HG02610 (cell line): ENCODE measurements around the gene UNC13C.

Source experiments
- ATAC-seq: cut with Tn5 transposase; IDR thresholded peaks from one replicate; pipeline ENCODE4 v1.9.1; 2021; ENCODE audit warnings: mild to moderate bottlenecking, moderate library complexity; ENCODE audit not compliant: unreplicated experiment

The UNC13C gene

GRCh38 chr15:54102704-54103103 is 124.5 kb downstream of the UNC13C start:
- ATAC-seq: no peak

GRCh38 chr15:54109014-54109413 is 130.8 kb downstream of the UNC13C start:
- no peak for ATAC-seq

GRCh38 chr15:54119051-54119450 is 140.8 kb downstream of the UNC13C start:
- ATAC-seq: no peak

- ATAC-seq: no peak
Observed at GRCh38 chr15:54120949-54121463, 142.8 kb downstream of the UNC13C start.

- ATAC-seq: no peak
Observed at GRCh38 chr15:54127574-54127973, 149.3 kb downstream of the UNC13C start.

- no peak for ATAC-seq
Observed at GRCh38 chr15:54131410-54131809, 153.2 kb downstream of the UNC13C start.

- no peak for ATAC-seq
Observed at GRCh38 chr15:54149115-54149531, 170.9 kb downstream of the UNC13C start.

GRCh38 chr15:54150255-54150654 is 172.0 kb downstream of the UNC13C start:
- ATAC-seq: no peak

- ATAC-seq: no peak
Observed at GRCh38 chr15:54159012-54159411, 180.8 kb downstream of the UNC13C start.

GRCh38 chr15:54187325-54187724 is 209.1 kb downstream of the UNC13C start:
- no peak for ATAC-seq

GRCh38 chr15:54197995-54198394 is 219.8 kb downstream of the UNC13C start:
- ATAC-seq: no peak

- ATAC-seq: no peak
Observed at GRCh38 chr15:54206586-54207321, 228.5 kb downstream of the UNC13C start.

- ATAC-seq: no peak
Observed at GRCh38 chr15:54208786-54209185, 230.5 kb downstream of the UNC13C start.

GRCh38 chr15:54212635-54213034 is 234.4 kb downstream of the UNC13C start:
- no peak for ATAC-seq

GRCh38 chr15:54226455-54226854 is 248.2 kb downstream of the UNC13C start:
- no peak for ATAC-seq

- no peak for ATAC-seq
Observed at GRCh38 chr15:54227569-54227968, 249.3 kb downstream of the UNC13C start.

- no peak for ATAC-seq
Observed at GRCh38 chr15:54250326-54250725, 272.1 kb downstream of the UNC13C start.

- no peak for ATAC-seq
Observed at GRCh38 chr15:54256190-54256589, 277.9 kb downstream of the UNC13C start.

GRCh38 chr15:54273928-54274327 is 295.7 kb downstream of the UNC13C start:
- ATAC-seq: no peak

- no peak for ATAC-seq
Observed at GRCh38 chr15:54277834-54278233, 299.6 kb downstream of the UNC13C start.

GRCh38 chr15:54280726-54281125 is 302.5 kb downstream of the UNC13C start:
- ATAC-seq: no peak

- ATAC-seq: no peak
Observed at GRCh38 chr15:54282228-54282836, 304.1 kb downstream of the UNC13C start.
